GM12864 (cell line): ENCODE measurements around the gene ST14.

Experiments
- DNase-seq: peaks from one replicate; pipeline ENCODE4 v3.0.0-alpha.2; 2011; ENCODE audit warnings: low read depth
- H3K4me3 ChIP-seq: 2 replicates; pipeline ENCODE4 v1.5.1; 2011; ENCODE audit warnings: mild to moderate bottlenecking, low read depth, low read length, control low read depth
- TF ChIP-seq, protein P1 (sequence below): IDR thresholded peaks from 2 replicates; pipeline ENCODE4 v1.5.1; 2011; ENCODE audit warnings: low read depth, mild to moderate bottlenecking, moderate library complexity, low read length, control low read depth, inconsistent platforms; ENCODE audit errors: missing control alignments

The ST14 gene

GRCh38 chr11:130156108-130157022, 3.2 kb upstream of the ST14 start:
- H3K4me3 ChIP-seq, result no peak overlapping the region
- DNase-seq, result no peak
- TF ChIP-seq, protein P1, sequence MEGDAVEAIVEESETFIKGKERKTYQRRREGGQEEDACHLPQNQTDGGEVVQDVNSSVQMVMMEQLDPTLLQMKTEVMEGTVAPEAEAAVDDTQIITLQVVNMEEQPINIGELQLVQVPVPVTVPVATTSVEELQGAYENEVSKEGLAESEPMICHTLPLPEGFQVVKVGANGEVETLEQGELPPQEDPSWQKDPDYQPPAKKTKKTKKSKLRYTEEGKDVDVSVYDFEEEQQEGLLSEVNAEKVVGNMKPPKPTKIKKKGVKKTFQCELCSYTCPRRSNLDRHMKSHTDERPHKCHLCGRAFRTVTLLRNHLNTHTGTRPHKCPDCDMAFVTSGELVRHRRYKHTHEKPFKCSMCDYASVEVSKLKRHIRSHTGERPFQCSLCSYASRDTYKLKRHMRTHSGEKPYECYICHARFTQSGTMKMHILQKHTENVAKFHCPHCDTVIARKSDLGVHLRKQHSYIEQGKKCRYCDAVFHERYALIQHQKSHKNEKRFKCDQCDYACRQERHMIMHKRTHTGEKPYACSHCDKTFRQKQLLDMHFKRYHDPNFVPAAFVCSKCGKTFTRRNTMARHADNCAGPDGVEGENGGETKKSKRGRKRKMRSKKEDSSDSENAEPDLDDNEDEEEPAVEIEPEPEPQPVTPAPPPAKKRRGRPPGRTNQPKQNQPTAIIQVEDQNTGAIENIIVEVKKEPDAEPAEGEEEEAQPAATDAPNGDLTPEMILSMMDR, result no peak

DNA sequence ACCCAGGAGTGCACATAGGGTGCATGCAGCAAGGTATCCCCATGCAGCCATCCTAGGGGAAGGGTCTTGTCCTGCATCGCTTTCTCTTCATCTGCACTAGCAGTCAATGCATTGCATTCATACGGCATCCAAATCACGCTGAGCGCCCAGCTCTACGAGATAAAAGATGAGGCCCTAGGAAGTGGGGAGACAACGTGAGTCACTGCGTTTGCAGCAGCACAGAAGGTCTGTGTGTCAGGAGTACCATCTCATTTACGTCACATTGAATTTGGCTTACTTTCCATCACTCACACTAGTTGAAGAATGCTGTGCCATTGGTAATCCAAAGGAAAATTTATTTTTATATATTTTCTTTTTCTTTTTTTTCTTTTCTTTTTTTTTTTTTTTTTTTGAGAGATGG, 2.5 kb upstream of the ST14 start:
- DNase-seq, result no peak
- no peak overlapping the region for H3K4me3 ChIP-seq
- TF ChIP-seq, protein P1, result no peak

DNA sequence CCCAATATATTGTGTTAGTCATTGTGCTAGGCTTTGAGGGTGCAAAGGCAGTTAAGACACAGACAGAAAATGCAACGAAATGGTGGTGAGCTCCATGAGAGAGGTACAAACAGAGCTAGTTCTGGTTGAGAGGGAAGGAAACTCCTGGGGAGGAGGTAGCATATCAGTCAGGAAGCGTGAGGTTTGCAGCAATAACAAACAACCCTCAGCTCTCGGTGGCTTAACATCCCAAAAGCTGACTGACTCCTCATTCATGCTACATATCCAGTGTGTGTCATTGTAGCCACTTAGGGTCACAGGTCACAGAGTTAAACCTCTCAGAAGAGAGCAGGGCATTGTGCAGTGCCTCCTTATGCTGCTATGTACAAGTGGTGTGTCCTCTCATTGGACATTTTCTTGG, 1.7 kb upstream of the ST14 start:
- TF ChIP-seq, protein P1, result no peak
- no peak overlapping the region for H3K4me3 ChIP-seq
- no peak for DNase-seq

DNA sequence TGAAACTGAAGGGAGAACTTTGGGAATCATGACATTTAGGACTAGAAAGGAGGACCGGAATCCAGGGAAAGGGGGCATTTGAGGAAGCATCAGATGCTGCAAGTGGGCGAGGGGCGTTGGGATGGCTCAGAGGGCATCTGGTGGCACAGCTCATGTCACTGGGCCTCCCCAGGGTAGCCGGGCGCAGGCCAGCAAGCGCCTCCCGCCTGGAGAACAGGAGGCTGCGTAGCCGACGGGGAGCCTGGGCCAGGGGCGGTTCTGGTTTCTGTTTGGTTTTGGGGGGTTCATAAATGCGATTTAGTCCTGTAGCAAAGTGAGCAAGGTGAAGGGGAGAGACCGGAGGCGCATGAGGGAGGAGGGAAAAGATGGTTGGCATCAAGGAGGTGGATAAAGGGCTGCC, 443 bp upstream of the ST14 start:
- TF ChIP-seq, protein P1, result no peak
- no peak overlapping the region for H3K4me3 ChIP-seq
- DNase-seq, result no peak

GRCh38 chr11:130160498-130161155, 1.0 kb downstream of the ST14 start:
- H3K4me3 ChIP-seq, result no peak overlapping the region
- DNase-seq, result no peak
- TF ChIP-seq, protein P1, result no peak

- DNase-seq, result no peak
- H3K4me3 ChIP-seq, result no peak overlapping the region
- TF ChIP-seq, protein P1, result no peak
Observed at GRCh38 chr11:130161441-130162145, 2.0 kb downstream of the ST14 start.
